Right lobe of liver (tissue), 4 donors: ENCODE measurements around the gene CLCA4.

Experiments used
- CTCF ChIP-seq, 4 donors: fragments of 200-600 bp in 3 of 4; fragments of 450-650 bp in 1 of 4; IDR thresholded peaks; one replicate each; pipeline versions ENCODE4 v1.5.1 to v1.8.0; 2016 to 2022; ENCODE audit warnings: antibody characterized with exemption in 4 of 4, mild to moderate bottlenecking in 2 of 4
- POLR2A ChIP-seq: fragments of 450-650 bp; IDR thresholded peaks from one replicate; pipeline ENCODE4 v1.6.1; 2017; ENCODE audit warnings: antibody characterized with exemption, mild to moderate bottlenecking
- donor health status: DM: no; HTN: no; CAD: no.
- donor health status: DM: no; HTN: no; CAD: no.
- donor health status: DM: no; HTN: yes; CAD: no.

GRCh38 chr1:86551305-86551704 lies 4.4 kb downstream of the CLCA4 start:
- no peak for TF ChIP-seq CTCF (IDR thresholded peaks at IDR 0.05)
- TF ChIP-seq POLR2A = no peak
